IMR-90 (cell line): Measurements from ENCODE around the gene SHROOM4. TPM values are rescaled to one million over a fixed set of nuclear protein-coding genes. Genes with fewer than 3 reads are reported as not detected.

ENCODE experiments used
- ATAC-seq: fragments of 200-7000 bp; cut with Tn5 transposase; 2 replicates; pipeline ENCODE4 v1.9.1; 2020; ENCODE audit warnings: low read depth, mild to moderate bottlenecking, moderate library complexity
- BruUV-seq: library from RNA; stranded (reverse); fragments of 400-500 nt; replicated peaks from 2 replicates; lab custom pipeline; 2021; lab: Mats Ljungman, UMichigan
- CTCF ChIA-PET: fragments of 300-600 bp; formaldehyde crosslinking; extraction: SDS; loops from one replicate; lab custom pipeline; 2021; ENCODE audit warnings: antibody characterized with exemption; lab: Yijun Ruan, JAX
- POLR2A ChIA-PET: fragments of 300-600 bp; sonication (Branson Sonifier 250); formaldehyde crosslinking; loops from one replicate; lab custom pipeline; 2022; ENCODE audit warnings: antibody characterized with exemption; ENCODE audit not compliant: unreplicated experiment; lab: Charles Lee
- DNase-seq: peaks from one replicate; pipeline ENCODE4 v3.0.0; 2013
- H2AFZ ChIP-seq: replicated peaks from 2 replicates; pipeline ENCODE3; 2013; ENCODE audit warnings: low read length, mild to moderate bottlenecking; ENCODE audit not compliant: poor library complexity
- H2AK5ac ChIP-seq: 2 replicates; pipeline ENCODE4 v1.6.1; 2013; ENCODE audit warnings: low read depth, low read length, inconsistent platforms
- H2AK9ac ChIP-seq: replicated peaks from 2 replicates; pipeline ENCODE3; 2013; ENCODE audit warnings: mild to moderate bottlenecking, low read depth, low read length, moderate library complexity; ENCODE audit not compliant: poor library complexity
- H2BK120ac ChIP-seq: 2 replicates; pipeline ENCODE4 v1.6.1; 2013; ENCODE audit warnings: low read depth, low read length, inconsistent platforms
- H2BK15ac ChIP-seq: 3 replicates; pipeline ENCODE4 v1.6.1; 2013; ENCODE audit warnings: low read depth, low read length, inconsistent platforms
- H2BK20ac ChIP-seq: 2 replicates; pipeline ENCODE4 v1.6.1; 2013; ENCODE audit warnings: low read depth, mild to moderate bottlenecking, inconsistent platforms, low read length, moderate library complexity
- H2BK5ac ChIP-seq: 2 replicates; pipeline ENCODE4 v1.6.1; 2013; ENCODE audit warnings: mild to moderate bottlenecking, low read depth, low read length, inconsistent platforms; ENCODE audit not compliant: poor library complexity, severe bottlenecking
- H3K14ac ChIP-seq: replicated peaks from 2 replicates; pipeline ENCODE4 v1.6.1; 2013; ENCODE audit warnings: low read depth, low read length, inconsistent platforms
- H3K18ac ChIP-seq: 2 replicates; pipeline ENCODE4 v1.6.1; 2013; ENCODE audit warnings: low read depth, low read length, control low read depth
- H3K23ac ChIP-seq: 2 replicates; pipeline ENCODE4 v1.6.1; 2013; ENCODE audit warnings: low read depth, low read length, inconsistent platforms
- H3K27ac ChIP-seq: 2 replicates; pipeline ENCODE4 v1.5.1; 2013; ENCODE audit warnings: mild to moderate bottlenecking, control low read depth, low read length; ENCODE audit not compliant: insufficient read depth
- H3K27me3 ChIP-seq: 2 replicates; pipeline ENCODE4 v1.6.1; 2013; ENCODE audit warnings: low read length; ENCODE audit not compliant: control insufficient read depth, insufficient read depth
- H3K36me3 ChIP-seq: 2 replicates; pipeline ENCODE4 v1.6.1; 2013; ENCODE audit warnings: low read length, mixed read lengths; ENCODE audit not compliant: control insufficient read depth, insufficient read depth
- H3K4ac ChIP-seq: 2 replicates; pipeline ENCODE4 v1.6.1; 2013; ENCODE audit warnings: low read depth, low read length, inconsistent platforms
- H3K4me1 ChIP-seq: 2 replicates; pipeline ENCODE4 v1.6.1; 2013; ENCODE audit warnings: low read length, mixed read lengths; ENCODE audit not compliant: control insufficient read depth, insufficient read depth
- H3K4me2 ChIP-seq: 2 replicates; pipeline ENCODE4 v1.6.1; 2013; ENCODE audit warnings: low read depth, mild to moderate bottlenecking, control low read depth, low read length, moderate library complexity
- H3K4me3 ChIP-seq: 2 replicates; pipeline ENCODE4 v1.5.1; 2013; ENCODE audit warnings: low read depth, mild to moderate bottlenecking, control low read depth, low read length, moderate library complexity; ENCODE audit not compliant: insufficient read depth
- H3K56ac ChIP-seq: 2 replicates; pipeline ENCODE4 v1.6.1; 2013; ENCODE audit warnings: low read length, inconsistent platforms; ENCODE audit not compliant: insufficient read depth; ENCODE audit errors: extremely low read depth
- H3K79me1 ChIP-seq, 2 experiments: 2 replicates each; pipeline ENCODE4 v1.6.1; 2013; ENCODE audit warnings: low read length in 2 of 2, inconsistent platforms in 1 of 2, low read depth in 1 of 2
- H3K9ac ChIP-seq: 2 replicates; pipeline ENCODE4 v1.6.1; 2013; ENCODE audit warnings: low read depth, low read length, control low read depth
- H3K9me1 ChIP-seq: 2 replicates; pipeline ENCODE4 v1.6.1; 2013; ENCODE audit warnings: low read length, inconsistent platforms; ENCODE audit not compliant: insufficient read depth
- H3K9me3 ChIP-seq: 2 replicates; pipeline ENCODE4 v1.6.1; 2013; ENCODE audit warnings: low read length; ENCODE audit not compliant: control insufficient read depth, insufficient read depth
- H4K20me1 ChIP-seq: 2 replicates; pipeline ENCODE4 v1.6.1; 2013; ENCODE audit warnings: low read length, inconsistent platforms; ENCODE audit not compliant: insufficient read depth
- H4K5ac ChIP-seq: 2 replicates; pipeline ENCODE4 v1.6.1; 2013; ENCODE audit warnings: mild to moderate bottlenecking, low read depth, low read length, control low read depth
- H4K8ac ChIP-seq, 2 experiments: 2 replicates each; pipeline ENCODE4 v1.6.1; 2013; ENCODE audit warnings: low read depth in 2 of 2, low read length in 2 of 2, control low read depth in 1 of 2, inconsistent platforms in 1 of 2
- H4K91ac ChIP-seq: 2 replicates; pipeline ENCODE4 v1.6.1; 2013; ENCODE audit warnings: low read depth, low read length, inconsistent platforms; ENCODE audit not compliant: insufficient read depth
- BHLHE40 ChIP-seq: fragments of 150-350 bp; IDR thresholded peaks from 2 replicates; pipeline ENCODE4 v1.6.1; 2016; ENCODE audit warnings: mild to moderate bottlenecking, low read depth, low read length
- CEBPB ChIP-seq: IDR thresholded peaks from 2 replicates; pipeline ENCODE4 v1.6.1; 2012; ENCODE audit warnings: low read depth, low read length, improper control_type of control experiment
- CHD1 ChIP-seq: IDR thresholded peaks from 2 replicates; pipeline ENCODE4 v1.6.1; 2012; ENCODE audit warnings: low read depth, low read length, improper control_type of control experiment
- CTCF ChIP-seq: conservative IDR thresholded peaks from 2 replicates; pipeline ENCODE4 v1.5.1; 2012; ENCODE audit warnings: mild to moderate bottlenecking, low read depth, low read length, improper control_type of control experiment
- ELK1 ChIP-seq: fragments of 150-350 bp; IDR thresholded peaks from 2 replicates; pipeline ENCODE4 v1.6.1; 2016; ENCODE audit warnings: low read depth, mild to moderate bottlenecking, low read length, moderate library complexity, borderline replicate concordance
- FOS ChIP-seq: fragments of 150-350 bp; IDR thresholded peaks from 2 replicates; pipeline ENCODE4 v1.6.1; 2016; ENCODE audit warnings: low read depth, low read length
- MAFK ChIP-seq: IDR thresholded peaks from 2 replicates; pipeline ENCODE4 v1.6.1; 2012; ENCODE audit warnings: low read depth, low read length, improper control_type of control experiment
- MXI1 ChIP-seq: IDR thresholded peaks from 2 replicates; pipeline ENCODE4 v1.6.1; 2012; ENCODE audit warnings: low read depth, mild to moderate bottlenecking, low read length, moderate library complexity, borderline replicate concordance
- NFE2L2 ChIP-seq: fragments of 150-350 bp; IDR thresholded peaks from 2 replicates; pipeline ENCODE4 v1.6.1; 2016; ENCODE audit warnings: low read depth, mild to moderate bottlenecking, low read length
- POLR2A ChIP-seq: IDR thresholded peaks from 2 replicates; pipeline ENCODE4 v1.6.1; 2012; ENCODE audit warnings: mild to moderate bottlenecking, low read depth, low read length
- RAD21 ChIP-seq: IDR thresholded peaks from 2 replicates; pipeline ENCODE4 v1.6.1; 2012; ENCODE audit warnings: low read length, improper control_type of control experiment
- RCOR1 ChIP-seq: IDR thresholded peaks from 2 replicates; pipeline ENCODE4 v1.6.1; 2012; ENCODE audit warnings: mild to moderate bottlenecking, low read length, improper control_type of control experiment; ENCODE audit not compliant: insufficient replicate concordance
- RFX5 ChIP-seq: IDR thresholded peaks from 2 replicates; pipeline ENCODE4 v1.8.0; 2012; ENCODE audit warnings: low read depth, mild to moderate bottlenecking, low read length, moderate library complexity
- SMC3 ChIP-seq: fragments of 150-350 bp; IDR thresholded peaks from 2 replicates; pipeline ENCODE4 v1.6.1; 2016; ENCODE audit warnings: low read depth, mild to moderate bottlenecking, antibody characterized with exemption, low read length, moderate library complexity
- USF2 ChIP-seq: fragments of 150-350 bp; IDR thresholded peaks from 2 replicates; pipeline ENCODE4 v1.6.1; 2017; ENCODE audit warnings: mild to moderate bottlenecking, antibody characterized with exemption, low read length, low read depth
- WGBS, 2 experiments: methylation state at CpG; one replicate each; pipeline versions ENCODE4 v1.1.5 to v1.1.7; 2013; ENCODE audit warnings: missing lambda C conversion rate in 2 of 2; ENCODE audit not compliant: insufficient read length in 1 of 2; ENCODE audit errors: extremely low coverage in 2 of 2; 5-methylcytosine and 5-hydroxymethylcytosine counted together
- dilution Hi-C: fragments of 300-500 bp; cut with HindIII; formaldehyde crosslinking; loops from one replicate; pipeline ENCODE4 v1.14.3; 2018; ENCODE audit warnings: low sequenced_read_pairs; ENCODE audit not compliant: unreplicated experiment
- in situ Hi-C: fragments of 300-500 bp; cut with MboI; formaldehyde crosslinking; loops from 3 replicates; pipeline ENCODE4 v1.14.3; 2019; ENCODE audit warnings: low sequenced_read_pairs, inconsistent platforms, mixed read lengths
- intact Hi-C: fragments of 100-400 bp; cut with micrococcal nuclease; formaldehyde crosslinking; loops from 2 replicates; pipeline ENCODE4 v1.10.0; 2022
- polyA plus RNA-seq, 3 experiments: library from polyadenylated mRNA; depleted of rRNA; stranded (reverse); fragments of >200 nt; gene quantifications; 2 replicates each; pipeline ENCODE4 v1.2.3, GENCODE V29; 2012; ENCODE audit warnings: low replicate concordance in 1 of 3
- total RNA-seq: library from RNA; depleted of rRNA; stranded (reverse); fragments of >200 nt; gene quantifications from 2 replicates; pipeline ENCODE4 v1.2.3, GENCODE V29; 2012

The SHROOM4 gene
- total and polyA plus RNA-seq, 2 of the 4 experiments (the other 2 are of a cell fraction): 1.0 to 2.2 TPM

DNA sequence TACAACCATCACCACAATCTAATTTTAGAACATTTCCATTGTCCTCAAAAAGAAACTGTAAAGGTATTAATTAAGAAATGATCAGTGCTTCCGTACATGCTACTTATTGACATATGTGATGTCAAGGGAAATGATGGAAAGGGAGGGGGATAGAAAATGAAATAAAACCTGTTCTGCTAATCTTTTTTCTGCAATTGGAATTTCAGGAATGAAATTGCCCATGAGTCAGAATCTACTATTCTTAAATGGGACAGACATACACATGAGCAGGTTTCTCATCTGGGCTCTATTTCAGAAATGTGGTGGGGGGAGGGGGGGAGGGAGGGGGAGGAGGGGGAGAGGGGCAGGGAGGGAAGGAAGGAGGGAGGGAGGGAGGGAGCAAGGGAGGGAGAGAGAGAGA is 91.0 kb downstream of the SHROOM4 start:
- H3K4me3 ChIP-seq: no peak overlapping the region
- ChIA-PET CTCF (interaction anchor here (0.6 kb wide), 1 partner anchor 24 kb away, joined by 3 read pairs; no protein-coding TSS in a partner anchor), POLR2A (no interaction called here)
- H3K9me1 ChIP-seq: peaks cover 2% of the 10 kb centered on the region; the same call in 1 of the 2 replicates
- no peak overlapping the region for H2BK15ac ChIP-seq
- no peak overlapping the region for H3K23ac ChIP-seq
- no peak overlapping the region for H2BK20ac ChIP-seq
- no peak overlapping the region for H3K4ac ChIP-seq
- no peaks in the 10 kb centered on the region for H3K36me3 ChIP-seq
- BruUV-seq: no TSS peak
- H2AFZ ChIP-seq: no peak overlapping the region
- H2AK9ac ChIP-seq: no peak overlapping the region
- H3K27me3 ChIP-seq: no peaks in the 10 kb centered on the region; the same call in 1 of the 2 replicates
- H3K4me1 ChIP-seq: peaks cover 12% of the 10 kb centered on the region
- no peak overlapping the region for H3K18ac ChIP-seq
- no peak for ATAC-seq
- dilution Hi-C loops (no loop called here), in situ Hi-C loops (no loop called here), intact Hi-C loops (no loop called here)
- DNase-seq: no peak
- no peak overlapping the region for H2BK120ac ChIP-seq
- H3K4me2 ChIP-seq: no peak overlapping the region
- no peak overlapping the region for H3K9ac ChIP-seq
- H4K91ac ChIP-seq: no peak overlapping the region
- no CpG with 5 or more reads among the region's 1 CpG for WGBS, 2 experiments
- H2BK5ac ChIP-seq: no peak overlapping the region
- TF ChIP-seq MAFK (no peak), ELK1 (no peak), RFX5 (no peak), POLR2A (no peak), SMC3 (no peak), CTCF (no peak), CEBPB (no peak), RAD21 (no peak), CHD1 (no peak), FOS (no peak), NFE2L2 (no peak), USF2 (no peak), BHLHE40 (no peak), RCOR1 (no peak), MXI1 (no peak)
- H3K9me3 ChIP-seq: no peaks in the 10 kb centered on the region
- no peak overlapping the region for H3K27ac ChIP-seq
- no peak overlapping the region for H3K56ac ChIP-seq
- H4K20me1 ChIP-seq: no peaks in the 10 kb centered on the region
- H4K5ac ChIP-seq: no peak overlapping the region
- no peak overlapping the region for H4K8ac ChIP-seq
- H2AK5ac ChIP-seq: no peak overlapping the region
- no peak overlapping the region for H3K14ac ChIP-seq
- no peaks in the 10 kb centered on the region for H3K79me1 ChIP-seq
